SK-MEL-5 (cell line): ENCODE results near the gene ADGRD2. TPM values are rescaled to one million over a fixed set of nuclear protein-coding genes. Genes with fewer than 3 reads are reported as not detected.
"Not testable (repeated sequence)": the region's sequence is repeated elsewhere in the genome, so short reads cannot be mapped to it uniquely, and the experiment has no call there.

Source experiments
- DNase-seq: peaks from one replicate; pipeline ENCODE4 v3.0.0-alpha.2; 2016; ENCODE audit warnings: low read depth, low spot score
- in situ Hi-C: cut with HindIII; loops from 2 replicates; pipeline ENCODE4 v1.10.0; 2016; ENCODE audit warnings: low sequenced_read_pairs, high pct_unique_total_duplicates, low pct_unique_long_range_greater_than_20kb
- polyA plus RNA-seq, 2 experiments: library from polyadenylated mRNA; depleted of rRNA; stranded (reverse); fragments of >200 nt; gene quantifications; 2 replicates each; pipeline ENCODE4 v1.2.3, GENCODE V29; 2015
- total RNA-seq: library from RNA; depleted of rRNA; stranded (reverse); fragments of >200 nt; shearing (Covaris generic); gene quantifications from 2 replicates; pipeline ENCODE4 v1.2.3, GENCODE V29; 2014; rRNA removed

Gene ADGRD2, protein sequence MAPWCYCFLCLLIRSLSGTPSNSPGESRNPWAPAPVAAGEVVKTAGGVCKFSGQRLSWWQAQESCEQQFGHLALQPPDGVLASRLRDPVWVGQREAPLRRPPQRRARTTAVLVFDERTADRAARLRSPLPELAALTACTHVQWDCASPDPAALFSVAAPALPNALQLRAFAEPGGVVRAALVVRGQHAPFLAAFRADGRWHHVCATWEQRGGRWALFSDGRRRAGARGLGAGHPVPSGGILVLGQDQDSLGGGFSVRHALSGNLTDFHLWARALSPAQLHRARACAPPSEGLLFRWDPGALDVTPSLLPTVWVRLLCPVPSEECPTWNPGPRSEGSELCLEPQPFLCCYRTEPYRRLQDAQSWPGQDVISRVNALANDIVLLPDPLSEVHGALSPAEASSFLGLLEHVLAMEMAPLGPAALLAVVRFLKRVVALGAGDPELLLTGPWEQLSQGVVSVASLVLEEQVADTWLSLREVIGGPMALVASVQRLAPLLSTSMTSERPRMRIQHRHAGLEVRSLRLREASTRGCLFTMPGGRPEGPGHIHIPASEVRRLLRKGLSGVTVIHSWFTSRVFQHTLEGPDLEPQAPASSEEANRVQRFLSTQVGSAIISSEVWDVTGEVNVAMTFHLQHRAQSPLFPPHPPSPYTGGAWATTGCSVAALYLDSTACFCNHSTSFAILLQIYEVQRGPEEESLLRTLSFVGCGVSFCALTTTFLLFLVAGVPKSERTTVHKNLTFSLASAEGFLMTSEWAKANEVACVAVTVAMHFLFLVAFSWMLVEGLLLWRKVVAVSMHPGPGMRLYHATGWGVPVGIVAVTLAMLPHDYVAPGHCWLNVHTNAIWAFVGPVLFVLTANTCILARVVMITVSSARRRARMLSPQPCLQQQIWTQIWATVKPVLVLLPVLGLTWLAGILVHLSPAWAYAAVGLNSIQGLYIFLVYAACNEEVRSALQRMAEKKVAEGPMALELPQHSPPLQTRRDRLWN
- total RNA-seq, result not detected in 2 replicates
- not detected in 2 replicates for polyA plus RNA-seq (2015; cell fraction: cytosol; rRNA removed)
- not detected in 2 replicates for polyA plus RNA-seq (2015; cell fraction: nucleus; rRNA removed)

DNA sequence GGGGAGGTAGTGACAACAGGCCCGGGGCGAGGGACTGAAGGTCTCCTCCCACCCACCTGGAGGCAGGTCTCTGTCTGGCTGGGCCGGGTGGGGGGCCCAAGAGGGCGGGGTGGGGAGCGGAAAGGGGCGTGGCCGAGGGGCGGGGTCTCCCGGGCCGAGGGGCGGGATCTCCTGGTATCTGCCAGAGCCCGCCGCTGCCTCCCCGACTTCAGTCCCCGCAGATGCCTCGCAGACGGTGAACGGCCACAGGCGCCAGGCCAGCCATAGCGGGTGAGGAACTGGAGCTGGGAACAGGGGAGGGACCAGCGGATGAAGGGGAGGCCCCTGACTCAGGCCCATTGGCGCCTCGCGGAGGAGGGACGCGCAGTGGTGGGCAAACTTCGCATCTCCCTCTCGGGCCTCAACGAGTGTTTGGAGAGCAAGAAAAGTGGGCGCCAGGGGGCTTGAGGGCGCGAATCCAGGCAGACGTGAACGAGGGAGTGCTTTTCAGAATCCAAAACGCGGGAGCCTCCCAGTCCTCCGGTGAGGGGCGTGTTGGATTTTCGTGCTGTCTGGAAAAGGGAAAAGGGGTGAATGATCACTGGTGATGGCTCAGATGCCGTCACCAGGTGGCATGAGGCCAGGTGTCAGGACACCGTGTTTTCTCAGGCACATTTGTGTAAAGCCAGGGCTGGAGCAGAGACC lies at the start of gene ADGRD2:
Gene ADGRD2, plus strand, starts transcription at position 211 of the 684 bp plus-strand sequence. CDS start 1,216 bp downstream, outside the sequence.
- in situ Hi-C loops, result no loop called here
- no peak for DNase-seq

DNA sequence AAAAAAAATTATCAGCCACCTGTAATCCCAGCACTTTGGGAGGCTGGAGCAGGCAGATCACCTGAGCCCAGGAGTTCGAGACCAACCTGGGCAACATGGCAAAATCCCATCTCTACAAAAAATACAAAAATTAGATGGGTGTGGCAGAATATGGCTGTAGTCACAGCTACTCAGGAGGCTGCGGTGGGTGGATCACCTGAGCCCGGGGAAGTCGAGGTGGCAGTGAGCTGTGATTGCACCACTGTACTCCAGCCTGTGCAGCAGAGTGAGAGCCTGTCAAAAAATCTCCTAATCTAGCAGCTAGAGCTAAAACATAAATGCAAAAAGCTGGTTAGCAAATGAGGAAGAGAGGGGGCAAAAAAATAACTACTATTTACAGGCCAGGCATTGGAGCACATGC lies 47.0 kb upstream of the ADGRD2 start:
- in situ Hi-C loops, result loop anchor here (25.0 kb wide), 1 partner anchor 134 kb away; no protein-coding TSS in a partner anchor
- DNase-seq, result no peak

DNA sequence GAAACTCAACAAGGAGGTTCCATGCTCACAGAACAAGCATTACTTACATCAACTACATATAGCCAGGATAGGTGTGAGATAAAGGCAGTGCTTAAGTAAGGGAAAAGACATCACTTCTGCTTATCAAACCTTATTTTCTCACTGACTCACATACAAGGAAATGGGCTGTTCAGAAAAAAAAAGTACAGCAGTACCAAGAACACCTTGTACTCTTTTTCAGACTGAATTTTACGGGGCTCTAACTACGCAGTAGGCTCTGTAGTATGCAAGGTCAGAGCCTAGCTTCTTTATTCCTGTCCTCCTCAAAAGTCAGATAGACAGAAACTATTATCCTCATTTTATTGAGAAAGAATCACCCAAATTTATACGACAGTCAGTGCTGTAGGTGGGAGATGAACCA lies 40.8 kb upstream of the ADGRD2 start:
- DNase-seq, result no peak
- in situ Hi-C loops, result loop anchor here (25.0 kb wide), 1 partner anchor 128 kb away; no protein-coding TSS in a partner anchor

DNA sequence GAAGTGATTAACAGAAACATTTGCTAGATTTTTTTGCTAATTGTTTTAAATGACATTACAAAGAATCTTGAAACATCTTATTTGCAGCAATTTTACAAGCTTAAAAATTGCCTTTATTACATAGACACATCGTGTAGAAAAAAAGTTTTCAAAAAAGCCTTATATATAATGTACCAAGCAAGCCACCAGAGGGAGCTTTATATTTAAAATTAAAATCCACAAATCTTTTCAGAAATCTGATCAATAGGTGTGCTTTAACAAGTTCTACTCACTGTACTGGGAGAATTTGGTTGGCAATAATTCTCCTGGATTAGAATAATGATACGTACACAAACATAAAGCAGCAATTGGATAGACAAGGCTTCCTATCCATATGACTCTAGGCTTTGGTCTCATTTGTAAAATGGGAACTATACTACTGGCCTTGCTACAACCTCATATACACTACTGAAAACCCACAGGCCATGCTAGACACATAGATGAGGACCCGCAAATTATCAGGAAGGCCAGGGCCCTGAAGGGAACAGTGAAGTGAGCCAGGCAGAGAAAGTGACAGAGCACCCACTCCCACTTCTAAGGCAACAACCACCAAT lies 39.8 kb upstream of the ADGRD2 start:
- peak; percentile 42 for DNase-seq
- in situ Hi-C loops, result loop anchor here (25.0 kb wide), 1 partner anchor 127 kb away; no protein-coding TSS in a partner anchor

DNA sequence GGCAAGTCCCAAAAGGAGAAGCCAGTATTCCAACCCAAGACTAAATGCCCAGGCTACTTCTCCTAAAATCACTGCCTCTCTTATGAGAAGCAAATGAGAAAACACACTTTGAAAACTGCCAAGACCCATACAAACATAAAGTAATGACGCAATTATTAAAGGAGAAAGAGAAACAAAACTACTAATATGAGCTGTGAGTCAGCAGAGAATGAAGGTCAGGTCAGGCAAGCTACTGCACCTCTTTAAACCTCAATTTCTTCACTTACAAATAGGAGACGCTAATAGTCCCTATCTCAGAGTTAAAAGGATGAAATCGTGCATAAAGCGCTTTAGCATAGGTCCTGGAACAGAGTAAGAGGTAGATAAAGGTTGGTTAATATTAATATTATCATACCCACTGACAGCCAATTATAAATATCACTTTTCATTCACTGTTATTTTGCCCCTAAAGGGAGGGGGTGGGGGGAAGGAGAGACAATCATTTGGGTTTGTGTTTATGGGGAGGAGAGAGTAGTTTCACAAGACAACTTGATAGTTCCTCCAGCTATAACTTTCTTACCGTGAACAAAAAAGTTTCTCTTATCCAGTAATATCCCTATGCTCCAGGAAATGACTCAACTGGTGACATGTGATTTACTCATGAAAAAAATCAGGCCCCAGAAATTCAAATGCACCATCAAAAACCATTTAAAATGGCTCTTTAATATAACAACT lies 38.6 kb upstream of the ADGRD2 start:
- in situ Hi-C loops, result loop anchor here (25.0 kb wide), 1 partner anchor 126 kb away; no protein-coding TSS in a partner anchor

DNA sequence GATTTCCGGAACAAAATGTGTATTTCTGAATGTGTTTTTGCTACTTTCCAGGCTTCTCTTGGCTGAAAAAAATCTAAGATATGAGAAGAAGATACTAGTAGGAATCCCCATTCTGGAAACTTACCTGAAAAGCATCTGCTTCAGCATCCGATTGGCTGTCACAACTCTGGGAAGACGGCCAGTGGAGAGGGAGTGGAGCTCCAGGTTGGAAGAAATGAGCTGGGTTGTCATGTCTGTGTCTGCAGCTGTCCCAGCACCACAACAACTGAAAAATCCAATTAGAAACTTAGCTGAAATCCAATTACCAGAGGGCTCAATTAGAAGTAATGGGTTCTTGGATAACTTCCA lies 38.0 kb upstream of the ADGRD2 start:
- DNase-seq, result no peak

More for the DNA sequence above, 38.6 kb upstream of the ADGRD2 start:
- DNase-seq, result peak; percentile 88

DNA sequence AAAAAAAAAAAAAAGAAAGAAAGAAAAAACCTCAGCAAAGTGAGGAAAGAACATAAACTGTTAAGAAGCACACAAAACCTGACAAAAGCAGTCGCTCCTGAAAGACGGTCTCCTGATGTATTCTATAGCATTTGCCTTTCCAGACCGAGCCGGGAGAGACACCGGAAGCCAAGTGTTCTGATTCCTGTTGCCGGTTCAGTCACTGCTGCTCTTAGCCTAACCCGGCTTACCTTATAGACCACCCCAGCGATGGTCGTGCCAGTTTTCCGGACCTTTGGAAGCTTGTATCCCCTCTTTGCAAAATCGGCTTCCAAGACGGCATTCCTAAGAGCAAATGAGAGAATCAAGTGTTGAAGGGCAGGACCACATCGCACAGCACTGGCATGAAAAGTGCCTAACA lies 35.6 kb upstream of the ADGRD2 start:
- in situ Hi-C loops, result loop anchor here (25.0 kb wide), 1 partner anchor 123 kb away; no protein-coding TSS in a partner anchor
- DNase-seq, result no peak

More for the DNA sequence above, 38.0 kb upstream of the ADGRD2 start:
- in situ Hi-C loops, result loop anchor here (25.0 kb wide), 1 partner anchor 125 kb away; no protein-coding TSS in a partner anchor

DNA sequence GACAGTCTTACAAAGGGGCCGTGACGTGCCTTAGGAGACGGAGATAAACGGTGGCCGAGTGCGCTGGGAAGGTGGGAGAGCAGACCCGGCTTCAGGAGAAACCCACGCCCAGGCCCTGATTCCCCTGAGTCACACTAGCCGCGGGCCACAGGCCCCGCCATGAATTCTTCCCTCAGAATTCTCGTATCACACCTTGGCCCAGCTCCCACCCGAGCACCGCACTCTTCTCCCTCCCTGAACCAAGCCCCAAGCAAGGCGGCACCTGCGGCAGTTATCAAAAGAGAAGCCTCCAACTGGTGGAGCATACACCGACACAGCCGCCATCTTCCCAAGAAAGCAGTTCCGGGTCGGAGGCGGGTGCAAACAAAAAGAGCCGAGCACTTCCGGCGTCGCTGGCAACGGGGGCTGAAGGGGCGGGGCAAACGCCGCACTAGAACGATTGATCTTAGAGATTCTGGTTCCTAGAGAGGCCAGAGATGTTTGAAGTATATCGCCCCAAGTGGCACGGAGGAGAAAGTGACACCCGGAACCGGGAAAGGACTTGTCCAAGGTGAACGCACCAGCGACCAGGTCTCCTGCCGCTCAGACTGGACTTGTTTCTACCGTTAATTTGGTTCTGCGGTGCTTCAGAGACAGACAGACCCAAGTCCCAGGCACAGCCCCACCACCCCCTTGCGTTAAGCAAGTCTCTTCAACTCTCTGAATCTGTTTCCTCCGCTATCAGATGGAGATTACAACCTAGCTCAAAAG lies 35.0 kb upstream of the ADGRD2 start, which contains the start of gene PSMB7:
Gene PSMB7, minus strand, starts transcription at position 341 of the 750 bp plus-strand sequence. Its CDS starts 17 bp downstream, at position 324.
- in situ Hi-C loops, result loop anchor here (25.0 kb wide), 1 partner anchor 122 kb away; no protein-coding TSS in a partner anchor
- DNase-seq, result peak; percentile 96

DNA sequence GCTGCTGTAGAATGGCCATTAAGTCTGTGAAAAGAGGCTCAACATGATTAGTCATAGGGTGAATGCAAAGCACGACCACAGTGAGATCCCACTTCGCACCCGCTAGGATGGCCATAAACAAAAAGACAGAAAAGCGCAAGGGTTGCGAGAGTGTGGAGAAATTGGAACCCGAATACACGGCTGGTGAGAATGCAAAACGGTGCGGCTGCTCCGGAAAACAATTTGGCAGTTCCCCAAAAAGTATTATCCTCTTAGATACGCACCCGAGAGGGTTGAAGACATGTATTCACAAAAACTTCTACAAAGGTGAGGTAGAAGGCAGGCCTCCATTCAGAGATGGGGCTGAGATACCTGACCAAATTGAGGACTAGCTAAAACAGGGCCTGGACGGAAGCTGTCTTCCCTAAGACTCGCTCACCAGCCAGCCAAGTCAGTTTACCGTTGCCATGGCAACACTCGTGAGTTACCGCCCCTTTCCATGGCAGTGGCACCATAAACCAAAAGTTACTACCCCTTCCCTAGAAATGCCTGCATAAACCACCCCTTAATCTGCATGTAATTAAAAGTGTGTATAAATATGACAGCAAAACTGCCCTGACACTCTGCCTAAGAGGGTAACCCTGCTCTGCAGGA lies 34.3 kb upstream of the ADGRD2 start:
- in situ Hi-C loops, result loop anchor here (25.0 kb wide), 1 partner anchor 121 kb away; no protein-coding TSS in a partner anchor
- DNase-seq, result no peak

DNA sequence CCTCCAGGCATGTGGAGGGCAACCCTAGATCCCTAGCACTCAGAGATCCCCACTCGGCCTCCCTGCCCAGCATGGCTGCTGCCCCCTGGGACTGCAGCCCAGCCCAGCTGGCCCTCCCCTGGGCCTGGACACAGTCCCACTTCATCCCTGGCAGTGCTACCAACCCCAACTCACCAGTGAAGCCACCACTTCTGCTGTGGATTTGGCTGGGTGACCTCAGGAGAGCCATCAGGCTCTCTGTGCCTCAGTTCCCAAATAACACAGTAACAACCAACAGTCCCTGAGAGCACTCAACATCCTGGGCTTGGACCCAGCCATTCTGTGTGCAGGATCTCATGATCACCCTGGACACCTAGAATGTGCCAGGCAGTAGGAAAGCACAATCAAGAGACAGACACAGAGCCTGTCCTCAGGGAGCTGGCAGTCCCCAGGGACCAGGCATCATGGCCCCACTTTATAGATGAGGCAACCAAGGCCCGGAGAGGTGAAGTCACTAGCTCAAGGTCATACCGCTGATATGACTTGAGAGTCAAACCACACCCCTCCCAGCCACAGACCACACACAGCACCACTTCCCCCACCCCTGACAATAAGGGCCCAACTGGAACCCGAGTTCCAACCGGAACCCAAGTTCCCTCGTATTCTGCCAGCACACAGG lies 30.3 kb upstream of the ADGRD2 start:
- in situ Hi-C loops, result loop anchor here (25.0 kb wide), 1 partner anchor 117 kb away; no protein-coding TSS in a partner anchor
- DNase-seq, result no peak

DNA sequence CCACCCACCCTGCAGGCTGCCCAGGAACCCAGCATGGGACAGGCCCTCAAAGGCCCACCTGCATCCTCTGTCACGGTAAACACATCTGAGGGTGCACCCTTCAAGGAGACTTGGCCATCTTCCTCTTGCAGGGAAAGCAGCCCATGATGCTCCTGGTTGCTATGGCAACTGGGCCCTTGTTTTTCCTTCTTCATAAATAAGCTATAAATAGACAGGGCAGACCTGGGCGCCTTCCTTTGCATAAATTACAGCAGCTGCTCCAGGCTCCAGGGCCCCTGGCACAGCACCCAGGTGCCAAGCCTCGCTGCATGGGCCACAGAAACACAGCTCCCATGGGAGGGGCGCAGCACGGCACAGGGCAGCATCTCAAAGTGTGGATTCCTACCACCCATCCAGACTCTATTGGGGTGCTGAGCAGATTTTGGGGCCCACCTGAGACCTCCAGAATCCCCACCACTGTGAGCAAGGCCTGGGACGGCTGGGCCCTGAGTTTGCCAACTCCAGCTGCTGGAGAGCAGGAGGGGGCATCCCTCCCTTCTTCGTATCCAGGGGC lies 29.2 kb upstream of the ADGRD2 start:
- DNase-seq, result no peak
- in situ Hi-C loops, result loop anchor here (25.0 kb wide), 1 partner anchor 116 kb away; no protein-coding TSS in a partner anchor

DNA sequence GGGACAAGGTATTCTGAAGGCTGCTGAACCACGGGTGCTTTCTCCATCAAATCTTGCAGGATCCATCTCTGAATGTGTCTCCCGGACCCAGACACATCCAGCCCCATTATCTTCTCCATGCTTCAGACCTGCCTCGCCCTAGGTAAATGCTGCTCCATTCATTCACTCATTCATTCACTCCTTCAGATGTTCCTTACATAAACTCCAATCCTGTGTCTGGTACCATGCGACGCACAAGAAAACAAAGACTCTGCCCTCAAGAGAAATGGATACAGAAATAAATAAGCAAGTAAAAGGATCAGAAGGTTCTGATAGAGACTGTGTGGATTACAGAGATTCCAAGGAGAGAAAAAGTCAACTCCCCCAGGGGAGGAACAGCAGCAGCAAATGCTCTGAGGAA lies 27.1 kb upstream of the ADGRD2 start:
- DNase-seq, result no peak
- in situ Hi-C loops, result loop anchor here (25.0 kb wide), 1 partner anchor 114 kb away; no protein-coding TSS in a partner anchor

DNA sequence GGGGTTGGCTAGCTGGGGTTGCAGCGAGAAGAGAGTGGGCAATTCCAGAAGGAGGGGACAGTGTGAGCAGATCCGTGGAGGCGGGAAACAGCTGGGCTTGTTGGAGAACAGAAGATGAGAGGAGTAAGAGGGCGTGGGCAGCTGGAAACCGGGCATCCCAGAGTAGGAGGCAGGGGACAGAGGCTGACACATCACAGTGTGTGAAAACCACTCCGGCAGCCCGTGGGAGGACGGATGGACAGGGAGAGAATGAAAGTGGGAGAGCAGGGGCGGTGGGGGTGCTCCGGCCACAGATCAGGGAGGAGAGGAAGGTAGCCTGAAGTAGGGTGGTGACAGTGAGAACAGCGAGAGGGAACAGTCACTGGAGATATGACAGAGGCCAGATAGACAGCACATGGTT lies 26.7 kb upstream of the ADGRD2 start:
- no peak for DNase-seq
- in situ Hi-C loops, result loop anchor here (25.0 kb wide), 1 partner anchor 114 kb away; no protein-coding TSS in a partner anchor

DNA sequence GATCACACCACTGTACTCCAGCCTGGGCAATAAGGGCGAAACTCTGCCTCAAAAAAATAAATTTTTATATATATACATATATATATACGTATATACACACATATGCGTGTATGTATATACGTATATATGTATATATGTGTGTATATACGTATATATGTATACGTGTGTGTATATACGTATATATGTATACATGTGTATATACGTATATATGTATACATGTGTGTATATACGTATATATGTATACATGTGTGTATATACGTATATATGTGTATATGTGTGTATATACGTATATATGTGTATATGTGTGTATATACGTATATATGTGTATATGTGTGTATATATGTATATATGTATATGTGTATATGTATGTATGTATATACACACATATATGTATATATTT lies 24.5 kb upstream of the ADGRD2 start:
- DNase-seq, in situ Hi-C loops: not testable (repeated sequence)
